Coronary artery (tissue), 2 donors: ENCODE data around the gene SERP2.

Experiments
- DNase-seq: peaks from one replicate; pipeline ENCODE4 v3.0.0-alpha.2; 2017; ENCODE audit warnings: low spot score
- H3K27ac ChIP-seq, 2 donors: fragments of 200-600 bp; sonication (generic); one replicate each; pipeline ENCODE4 v1.5.1; 2016 to 2019
- H3K4me3 ChIP-seq: fragments of 200-600 bp; sonication (generic); 2 replicates; pipeline ENCODE4 v1.5.1; 2016; ENCODE audit warnings: mild to moderate bottlenecking, moderate library complexity
- CTCF ChIP-seq: fragments of 200-600 bp; sonication (generic); IDR thresholded peaks from one replicate; pipeline ENCODE4 v1.5.1; 2019; ENCODE audit warnings: antibody characterized with exemption

SERP2 gene

GRCh38 chr13:44421853-44422525 is 48.4 kb downstream of the SERP2 start:
- DNase-seq, result no peak
- TF ChIP-seq CTCF, result no peak
- no peak overlapping the region for H3K4me3 ChIP-seq
- no peak overlapping the region for H3K27ac ChIP-seq

GRCh38 chr13:44422755-44423643 is 49.4 kb downstream of the SERP2 start:
- no peak overlapping the region for H3K4me3 ChIP-seq
- DNase-seq, result peak; percentile 62

GRCh38 chr13:44423824-44424223 is 50.2 kb downstream of the SERP2 start:
- no peak for DNase-seq
- H3K4me3 ChIP-seq, result no peak overlapping the region
- no peak overlapping the region for H3K27ac ChIP-seq
- no peak for TF ChIP-seq CTCF

More at GRCh38 chr13:44422755-44423643, 49.4 kb downstream of the SERP2 start:
- TF ChIP-seq CTCF, result no peak
- H3K27ac ChIP-seq, result no peak overlapping the region

GRCh38 chr13:44425041-44425814 is 51.6 kb downstream of the SERP2 start:
- DNase-seq, result no peak
- TF ChIP-seq CTCF, result no peak
- H3K4me3 ChIP-seq, result no peak overlapping the region
- no peak overlapping the region for H3K27ac ChIP-seq

GRCh38 chr13:44425815-44426078 is 52.1 kb downstream of the SERP2 start:
- no peak for TF ChIP-seq CTCF
- Histone ChIP-seq H3K27ac (no peak overlapping the region), H3K4me3 (no peak overlapping the region)
- no peak for DNase-seq

GRCh38 chr13:44426461-44426860 is 52.8 kb downstream of the SERP2 start:
- H3K4me3 ChIP-seq, result no peak overlapping the region

More at GRCh38 chr13:44426461-44426860, 52.8 kb downstream of the SERP2 start:
- TF ChIP-seq CTCF, result no peak
- no peak for DNase-seq
- H3K27ac ChIP-seq, result no peak overlapping the region
